Body of pancreas (tissue), 4 donors: ENCODE data around the gene TBRG4. TPM values are rescaled to one million over a fixed set of nuclear protein-coding genes. Genes with fewer than 3 reads are reported as not detected.

ENCODE experiments used
- ATAC-seq: fragments of 150-250 bp; one replicate; pipeline ENCODE4 v1.9.1; 2016
- DNase-seq, 4 donors: peaks; one replicate each; pipeline ENCODE4 v3.0.0-alpha.2; 2019
- H3K27ac ChIP-seq, 4 donors: fragments of 200-600 bp; sonication (generic); 1 replicate in 3 of 4; 2 replicates in 1 of 4; pipeline versions ENCODE4 v1.5.1 to v1.6.1; 2016 to 2019; ENCODE audit warnings: mild to moderate bottlenecking in 1 of 4, mixed read lengths in 1 of 4, moderate library complexity in 1 of 4
- H3K27me3 ChIP-seq, 2 donors: fragments of 200-600 bp; sonication (generic); one replicate each; pipeline ENCODE4 v1.6.0; 2016; ENCODE audit warnings: mild to moderate bottlenecking in 1 of 2
- H3K36me3 ChIP-seq, 2 donors: fragments of 200-600 bp; sonication (generic); replicated peaks in 1 of 2; 2 replicates each; pipeline ENCODE4 v1.5.1; 2016; ENCODE audit warnings: low read depth in 2 of 2; ENCODE audit not compliant: insufficient read depth in 1 of 2
- H3K4me1 ChIP-seq: fragments of 200-600 bp; sonication (generic); one replicate; pipeline ENCODE4 v1.6.0; 2016
- H3K4me3 ChIP-seq, 2 donors: fragments of 200-600 bp; sonication (generic); 1 replicate in 1 of 2; 2 replicates in 1 of 2; pipeline ENCODE4 v1.5.1; 2016 to 2019
- H3K9me3 ChIP-seq, 3 donors: fragments of 200-600 bp; sonication (generic); 1 replicate in 2 of 3; 2 replicates in 1 of 3; pipeline ENCODE4 v1.5.1; 2016
- CTCF ChIP-seq, 7 experiments: fragments of 450-650 bp in 4 of 7; fragments of 200-600 bp in 3 of 7; sonication (generic) in 3 of 7; IDR thresholded peaks; one replicate each; pipeline ENCODE4 v1.5.1; 2016 to 2019; ENCODE audit warnings: antibody characterized with exemption in 7 of 7
- POLR2A ChIP-seq, 3 donors: fragments of 450-650 bp; IDR thresholded peaks; one replicate each; pipeline ENCODE4 v1.6.1; 2016; ENCODE audit warnings: antibody characterized with exemption in 3 of 3, mild to moderate bottlenecking in 2 of 3
- WGBS, 2 donors: methylation state at CpG; one replicate each; pipeline ENCODE4 v1.1.5; 2017; 5-methylcytosine and 5-hydroxymethylcytosine counted together
- intact Hi-C: fragments of 100-400 bp; cut with DNase I; formaldehyde crosslinking; loops from one replicate; pipeline ENCODE4 v1.15.1; 2023
- total RNA-seq, 2 donors: library from RNA; depleted of rRNA; stranded (reverse); fragments of >200 nt; gene quantifications; one replicate each; pipeline ENCODE4 v1.1.0, GENCODE V29; 2016

Gene TBRG4
- total RNA-seq, 2 donors from 2014 or later: 14.0 to 81.4 TPM

GRCh38 chr7:45100761-45101480 is 10.6 kb downstream of the TBRG4 start:
- 88 to 97% methylated on average over 9 to 13 of the region's 13 CpGs for WGBS, 2 donors
- no peak for TF ChIP-seq CTCF (IDR thresholded peaks at IDR 0.05)
- no peak for TF ChIP-seq POLR2A (IDR thresholded peaks at IDR 0.05)
- DNase-seq (no peak), ATAC-seq (no peak)
- Histone ChIP-seq H3K4me3 (no peak overlapping the region), H3K36me3 (peaks cover 24 to 51% of the 10 kb centered on the region in 2 donors), H3K27ac (no peak overlapping the region), H3K27me3 (no peaks in the 10 kb centered on the region), H3K9me3 (no peaks in the 10 kb centered on the region), H3K4me1 (no peaks in the 10 kb centered on the region)
- intact Hi-C loops: loop anchor here (10.0 kb wide), 1 partner anchor 96 kb away; the partner anchor contains the start of gene CCM2

GRCh38 chr7:45099891-45100760 is 11.4 kb downstream of the TBRG4 start:
- ATAC-seq: no peak

GRCh38 chr7:45098983-45099839 is 12.3 kb downstream of the TBRG4 start:
- H3K4me1 ChIP-seq: no peaks in the 10 kb centered on the region
- WGBS, 2 donors: 83 to 90% methylated on average over 7 to 10 of the region's 10 CpGs
- no peaks in the 10 kb centered on the region for H3K9me3 ChIP-seq
- no peaks in the 10 kb centered on the region for H3K27me3 ChIP-seq
- intact Hi-C loops: no loop called here
- H3K4me3 ChIP-seq: no peak overlapping the region
- no peak overlapping the region for H3K27ac ChIP-seq
- H3K36me3 ChIP-seq: peaks cover 24 to 43% of the 10 kb centered on the region in 2 donors
- TF ChIP-seq CTCF (IDR thresholded peaks at IDR 0.05): no peak
- TF ChIP-seq POLR2A (IDR thresholded peaks at IDR 0.05): no peak
- DNase-seq (no peak), ATAC-seq (no peak)

More at GRCh38 chr7:45099891-45100760, 11.4 kb downstream of the TBRG4 start:
- Histone ChIP-seq H3K9me3 (no peaks in the 10 kb centered on the region), H3K36me3 (peaks cover 24 to 51% of the 10 kb centered on the region in 2 donors), H3K27me3 (no peaks in the 10 kb centered on the region), H3K27ac (no peak overlapping the region), H3K4me3 (no peak overlapping the region), H3K4me1 (no peaks in the 10 kb centered on the region)
- TF ChIP-seq CTCF (IDR thresholded peaks at IDR 0.05) (no peak), POLR2A (IDR thresholded peaks at IDR 0.05) (no peak)
- DNase-seq: no peak
- 91 to 98% methylated on average over 14 to 15 of the region's 16 CpGs for WGBS, 2 donors
- intact Hi-C loops: loop anchor here (10.0 kb wide), 1 partner anchor 95 kb away; the partner anchor contains the start of gene CCM2

- intact Hi-C loops: no loop called here
- 59 to 71% methylated on average over 3 of the region's 3 CpGs for WGBS, 2 donors
- Histone ChIP-seq H3K36me3 (no peaks in the 10 kb centered on the region), H3K4me3 (no peak overlapping the region), H3K4me1 (peaks cover 7% of the 10 kb centered on the region), H3K27me3 (peaks cover 0 to 5% of the 10 kb centered on the region in 2 donors), H3K27ac (no peak overlapping the region), H3K9me3 (no peaks in the 10 kb centered on the region)
- DNase-seq (no peak), ATAC-seq (no peak)
- TF ChIP-seq POLR2A (IDR thresholded peaks at IDR 0.05) (no peak), CTCF (IDR thresholded peaks at IDR 0.05) (no peak)
Observed at GRCh38 chr7:45092931-45093235, 18.6 kb downstream of the TBRG4 start.
